ES-I3 (cell line): ENCODE data around the gene RDH8.
A peak's percentile ranks its signal among the peaks of the same experiment; 100 is the strongest.

Experiments
- H3K36me3 ChIP-seq: 2 replicates; pipeline ENCODE4 v1.6.1; 2013; ENCODE audit warnings: mild to moderate bottlenecking, low read length, control low read depth, moderate library complexity; ENCODE audit not compliant: insufficient read depth
- H3K4me1 ChIP-seq: 2 replicates; pipeline ENCODE4 v1.6.1; 2013; ENCODE audit warnings: mild to moderate bottlenecking, control low read depth, low read length; ENCODE audit not compliant: insufficient read depth
- H3K9ac ChIP-seq: 2 replicates; pipeline ENCODE4 v1.6.1; 2013; ENCODE audit warnings: low read depth, mild to moderate bottlenecking, low read length, moderate library complexity
- H3K9me3 ChIP-seq: 2 replicates; pipeline ENCODE4 v1.6.1; 2013; ENCODE audit warnings: mild to moderate bottlenecking, low read length, moderate library complexity; ENCODE audit not compliant: control insufficient read depth, insufficient read depth

Gene RDH8

DNA sequence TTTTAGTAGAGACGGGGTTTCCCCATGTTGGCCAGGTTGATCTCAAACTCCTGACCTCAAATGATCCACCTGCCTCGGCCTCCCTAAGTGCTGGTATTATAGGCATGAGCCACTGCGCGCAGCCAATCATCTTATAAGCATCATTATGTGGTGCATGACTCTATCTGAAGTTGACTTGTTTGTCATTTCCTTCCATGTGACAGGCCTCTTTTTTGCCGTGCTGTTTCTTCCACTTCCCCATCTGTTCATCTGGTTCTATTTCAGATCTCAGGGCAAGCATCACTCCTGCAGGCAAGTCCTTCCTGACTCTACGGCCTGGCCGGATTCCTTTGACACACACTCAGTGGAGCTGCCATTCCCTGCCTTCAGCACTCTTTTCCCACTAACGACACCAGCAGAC, 18.2 kb upstream of the RDH8 start:
- no peaks in the 10 kb centered on the region; the same call in 1 of the 2 replicates for H3K4me1 ChIP-seq
- H3K36me3 ChIP-seq: no peaks in the 10 kb centered on the region

DNA sequence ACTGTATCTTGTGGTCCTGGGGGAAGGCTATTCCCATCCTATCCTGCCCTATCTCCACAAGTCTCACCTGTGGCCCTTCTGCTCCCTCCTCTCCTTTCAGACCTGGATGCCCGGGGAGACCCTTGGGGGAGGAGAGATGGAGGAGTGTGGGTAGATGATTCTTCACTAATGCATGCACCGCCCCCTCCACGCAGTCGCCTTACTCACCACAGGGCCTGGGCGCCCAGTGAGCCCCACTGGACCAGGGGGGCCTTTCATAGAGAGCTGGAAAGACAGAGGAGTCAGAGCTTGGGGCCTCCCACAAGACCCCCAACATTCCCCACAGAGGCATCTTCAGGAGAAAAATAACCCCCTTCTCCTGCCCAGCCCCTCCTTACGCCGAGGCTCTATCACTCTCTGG, 17.3 kb upstream of the RDH8 start:
- H3K9me3 ChIP-seq: no peaks in the 10 kb centered on the region
- no peaks in the 10 kb centered on the region for H3K36me3 ChIP-seq
- H3K4me1 ChIP-seq: no peaks in the 10 kb centered on the region; the same call in 1 of the 2 replicates
- no peak overlapping the region for H3K9ac ChIP-seq

More for the DNA sequence above, 18.2 kb upstream of the RDH8 start:
- Histone ChIP-seq H3K9me3 (no peaks in the 10 kb centered on the region), H3K9ac (no peak overlapping the region)

DNA sequence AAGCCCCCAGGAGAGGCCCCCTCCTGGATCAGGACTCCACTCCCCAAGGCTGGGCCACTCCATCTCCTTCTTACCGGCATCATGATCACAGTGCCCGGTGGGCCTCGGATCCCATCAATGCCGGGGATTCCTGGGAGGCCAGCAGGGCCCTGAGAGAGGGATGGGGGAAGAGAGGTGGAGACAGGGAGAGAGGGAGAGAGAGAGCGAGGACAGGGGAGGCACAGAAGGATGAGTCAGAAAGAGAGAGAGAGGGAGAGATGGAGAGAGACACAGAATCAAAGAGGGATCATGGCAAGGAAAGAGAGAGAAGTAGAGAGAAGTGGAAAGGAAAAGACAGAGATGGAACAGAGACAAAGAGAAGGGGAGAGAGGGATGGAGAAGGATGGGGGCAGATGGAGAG, 16.7 kb upstream of the RDH8 start:
- H3K9ac ChIP-seq: no peak overlapping the region
- no peaks in the 10 kb centered on the region; the same call in 1 of the 2 replicates for H3K4me1 ChIP-seq
- H3K9me3 ChIP-seq: no peaks in the 10 kb centered on the region
- no peaks in the 10 kb centered on the region for H3K36me3 ChIP-seq

DNA sequence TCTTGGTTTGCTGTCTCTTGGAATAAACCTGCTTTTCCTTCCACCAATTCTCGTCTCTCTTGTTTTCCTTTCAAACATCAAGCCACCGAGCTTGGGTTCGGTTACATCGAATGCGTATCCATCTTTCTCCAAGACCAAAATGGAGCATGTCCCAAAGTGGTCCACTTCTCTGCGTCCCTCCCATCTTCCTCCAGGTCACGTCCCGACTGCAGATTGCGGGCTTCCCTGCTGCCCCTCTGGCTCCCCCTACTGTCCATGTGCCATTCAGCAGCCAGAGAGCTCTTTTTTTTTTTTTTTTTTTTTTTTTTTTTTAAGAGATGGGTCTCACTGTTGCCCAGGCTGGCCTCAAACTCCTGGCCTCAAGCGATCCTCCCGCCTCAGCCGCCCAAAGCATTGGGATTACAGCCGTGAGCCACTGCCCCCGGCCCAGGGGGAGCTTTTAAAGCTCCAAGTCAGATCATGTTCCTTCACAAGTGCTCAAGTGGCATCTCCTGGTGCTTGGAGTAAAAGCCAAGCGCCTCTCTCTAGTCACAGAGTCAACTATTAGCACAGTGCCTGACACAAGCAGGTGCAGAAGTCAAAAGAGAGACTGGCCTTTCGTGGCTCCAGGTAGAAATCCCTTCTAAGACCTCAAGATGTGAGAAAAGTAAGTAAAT, 13.0 kb upstream of the RDH8 start:
- Histone ChIP-seq H3K36me3 (no peaks in the 10 kb centered on the region), H3K4me1 (no peaks in the 10 kb centered on the region; the same call in 1 of the 2 replicates), H3K9ac (no peak overlapping the region), H3K9me3 (no peaks in the 10 kb centered on the region)

DNA sequence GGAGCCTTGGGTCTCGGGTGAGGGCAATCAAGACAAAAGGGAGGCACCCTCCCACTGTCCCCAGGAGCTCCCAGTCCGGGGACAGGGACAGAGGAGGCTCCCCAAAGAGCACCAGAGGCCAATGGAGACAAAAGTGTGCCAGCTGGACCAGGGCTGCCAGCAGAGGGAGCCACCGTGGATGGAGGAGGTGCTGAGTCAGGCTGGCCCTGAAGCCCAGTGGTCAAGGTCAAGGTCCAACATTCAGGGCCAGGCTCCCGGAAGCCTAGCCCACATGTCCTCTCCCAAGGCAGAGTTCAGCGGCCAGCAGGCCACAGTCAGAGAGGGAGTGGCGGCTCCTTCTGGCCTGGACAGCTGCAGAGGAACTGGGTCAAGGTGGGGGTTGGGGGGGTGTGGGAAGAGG, 11.4 kb upstream of the RDH8 start:
- no peaks in the 10 kb centered on the region for H3K4me1 ChIP-seq
- H3K36me3 ChIP-seq: no peaks in the 10 kb centered on the region
- no peak overlapping the region for H3K9ac ChIP-seq
- no peaks in the 10 kb centered on the region for H3K9me3 ChIP-seq

DNA sequence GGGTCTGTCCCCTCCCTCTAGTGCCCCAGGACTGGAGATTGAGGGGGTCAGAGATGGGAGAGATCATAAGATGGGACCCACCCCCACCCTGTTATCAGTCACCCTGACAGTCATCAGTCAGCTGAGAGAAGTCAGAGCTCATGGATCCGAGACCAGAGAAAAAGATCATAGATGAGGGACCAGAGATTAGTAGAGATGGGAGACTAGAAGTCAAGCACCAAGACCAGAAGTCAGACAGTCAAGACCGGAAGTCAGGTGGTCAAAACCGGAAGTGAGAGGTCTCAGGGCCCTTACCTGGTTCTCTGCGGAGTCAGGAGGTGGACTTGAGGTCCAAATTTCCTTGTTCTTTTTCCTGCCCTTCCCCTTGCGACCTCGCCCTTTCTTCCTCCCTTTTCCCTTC, 10.0 kb upstream of the RDH8 start:
- Histone ChIP-seq H3K9me3 (no peaks in the 10 kb centered on the region), H3K4me1 (no peaks in the 10 kb centered on the region; the same call in 1 of the 2 replicates), H3K36me3 (no peaks in the 10 kb centered on the region), H3K9ac (no peak overlapping the region)

DNA sequence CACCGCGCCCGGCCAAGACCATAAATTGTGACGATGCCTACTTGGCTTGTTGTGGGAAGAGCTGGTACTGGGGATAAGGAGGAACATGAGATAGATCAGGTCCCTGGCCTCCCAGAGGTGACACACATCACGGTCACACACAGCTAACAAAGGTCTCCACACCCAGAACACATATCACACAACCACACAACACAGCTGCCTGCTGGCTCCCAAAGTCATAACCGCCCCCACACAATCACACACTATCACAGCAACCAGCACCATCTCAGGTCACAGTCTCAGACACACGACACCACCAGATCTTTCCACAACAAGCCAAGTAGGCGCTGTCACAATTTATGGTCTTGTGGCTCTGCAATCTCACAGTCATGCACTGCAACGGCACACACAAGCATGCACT, 8.7 kb upstream of the RDH8 start:
- peaks cover 9% of the 10 kb centered on the region for H3K4me1 ChIP-seq
- no peaks in the 10 kb centered on the region for H3K36me3 ChIP-seq
- no peaks in the 10 kb centered on the region for H3K9me3 ChIP-seq
- H3K9ac ChIP-seq: no peak overlapping the region

DNA sequence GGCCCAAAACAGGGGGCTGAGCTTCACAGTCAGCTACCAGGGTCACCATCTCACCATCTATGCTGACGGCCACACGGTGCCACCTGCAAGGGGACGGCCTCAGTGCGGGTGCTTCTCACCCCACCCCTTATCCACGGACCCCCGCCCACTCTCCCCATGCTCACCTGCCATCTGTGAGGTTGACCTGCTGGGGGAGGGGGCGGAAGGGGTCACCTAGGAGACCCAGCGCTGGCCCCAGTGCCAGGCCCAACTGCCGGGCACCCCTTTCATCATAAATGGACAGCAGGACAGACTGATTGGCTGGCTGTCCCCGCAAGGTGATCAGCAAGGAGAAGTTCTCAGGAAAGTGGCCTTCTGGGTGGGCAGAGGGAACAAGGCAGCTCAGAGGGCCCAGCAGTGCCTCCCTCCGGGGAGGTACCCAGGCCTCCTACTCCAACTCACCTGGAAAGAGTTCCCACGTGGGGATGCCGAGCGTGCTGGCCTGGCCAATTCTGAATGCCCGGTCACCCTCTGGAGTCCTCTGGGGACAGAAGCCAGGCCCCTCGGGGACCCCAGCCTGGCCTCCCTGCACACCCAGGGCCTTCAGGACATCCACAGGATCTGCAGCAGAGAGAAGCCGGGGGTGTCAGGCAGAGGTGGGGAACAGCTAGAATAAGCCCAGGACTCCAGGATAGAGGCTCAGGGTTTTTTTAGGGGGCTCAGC, 7.5 kb upstream of the RDH8 start:
- H3K9me3 ChIP-seq: no peaks in the 10 kb centered on the region
- H3K36me3 ChIP-seq: no peaks in the 10 kb centered on the region
- peaks cover 12% of the 10 kb centered on the region for H3K4me1 ChIP-seq
- no peak overlapping the region for H3K9ac ChIP-seq

DNA sequence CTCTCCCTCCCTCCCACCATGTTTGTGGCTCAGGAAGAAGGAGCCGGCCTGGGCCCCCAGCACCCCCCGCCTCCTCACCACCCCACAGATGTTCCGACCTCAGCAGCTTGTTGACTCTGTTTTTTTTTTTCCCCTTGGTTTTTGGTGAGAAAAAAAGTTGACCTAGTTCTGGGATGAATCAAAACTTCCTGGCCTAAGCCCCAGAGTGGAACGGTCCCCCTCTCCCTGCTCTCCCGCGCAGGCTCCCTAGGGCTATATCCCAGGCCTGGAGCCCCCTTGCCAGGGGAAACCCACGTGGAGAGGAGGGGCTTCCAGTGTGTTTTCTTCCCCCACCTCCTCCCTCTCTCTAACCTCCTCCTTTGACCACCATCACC, 7.0 kb upstream of the RDH8 start:
- H3K9ac ChIP-seq: no peak overlapping the region
- peaks cover 12% of the 10 kb centered on the region for H3K4me1 ChIP-seq
- no peaks in the 10 kb centered on the region for H3K9me3 ChIP-seq
- H3K36me3 ChIP-seq: no peaks in the 10 kb centered on the region

DNA sequence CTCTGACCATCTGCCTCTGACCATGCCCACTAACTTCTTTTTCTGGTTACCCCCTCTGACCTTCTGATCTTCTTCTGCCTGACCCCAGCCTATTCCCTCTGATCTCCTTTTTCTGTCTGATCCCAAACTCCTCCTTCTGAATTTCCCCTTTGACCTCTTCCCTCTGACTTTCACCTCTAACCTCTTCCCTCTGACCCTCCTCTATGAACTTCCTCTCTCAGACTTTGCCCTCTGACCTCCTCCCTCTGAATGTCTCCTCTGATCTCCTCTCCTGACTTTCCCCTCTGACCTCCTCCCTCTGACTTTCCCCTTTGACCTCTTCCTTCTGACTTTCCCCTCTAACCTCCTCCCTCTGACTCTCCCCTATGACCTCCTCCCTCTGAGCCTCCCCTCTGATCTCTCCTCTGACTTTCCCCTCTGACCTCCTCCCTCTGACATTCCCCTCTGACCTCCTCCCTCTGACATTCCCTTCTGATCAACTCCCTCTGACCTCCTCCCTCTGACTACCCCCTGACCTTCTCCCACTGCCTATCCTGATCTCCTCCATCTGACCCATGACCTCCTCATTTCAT, 6.4 kb upstream of the RDH8 start:
- H3K36me3 ChIP-seq: no peaks in the 10 kb centered on the region
- H3K9me3 ChIP-seq: no peaks in the 10 kb centered on the region
- peaks cover 12% of the 10 kb centered on the region for H3K4me1 ChIP-seq
- no peak overlapping the region for H3K9ac ChIP-seq

DNA sequence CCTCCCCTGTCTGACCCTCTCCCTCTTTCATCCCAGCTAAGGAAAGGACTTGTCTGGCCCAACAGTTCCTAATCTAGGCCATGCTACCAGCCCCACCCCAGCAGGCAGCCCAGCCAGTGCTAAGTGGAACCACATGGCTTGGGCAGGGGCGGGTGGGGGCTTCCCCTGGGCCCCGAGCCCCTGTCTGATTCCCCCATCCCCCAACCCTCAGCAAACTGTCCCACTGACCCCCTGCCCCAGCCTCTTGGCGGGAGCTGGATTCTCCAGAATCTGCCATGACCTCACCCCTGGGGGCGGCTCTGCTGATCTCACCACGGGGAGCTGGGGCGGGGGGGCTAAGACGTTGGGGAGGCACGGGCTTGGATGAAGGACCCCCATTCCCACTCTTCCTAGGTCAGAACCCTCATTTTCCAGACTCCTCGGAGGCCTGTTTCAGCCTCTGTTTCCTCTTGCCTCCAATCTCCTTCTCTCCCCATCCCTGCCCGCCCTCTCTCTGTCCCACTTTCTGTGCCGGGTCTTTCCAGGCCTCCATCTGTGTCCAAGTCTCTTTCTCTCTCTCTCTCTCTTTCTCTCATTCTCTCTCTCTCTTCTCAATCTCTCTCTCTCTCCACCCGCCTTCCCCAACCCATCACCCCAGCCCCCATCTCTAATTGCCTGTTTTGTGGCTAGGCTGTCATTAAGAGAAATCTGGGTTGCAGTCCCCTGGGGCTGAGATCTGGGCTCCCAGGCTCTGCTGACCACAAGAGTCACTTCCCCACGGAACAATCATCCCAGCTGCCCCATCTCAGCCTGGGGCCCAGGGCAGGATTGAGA, 5.7 kb upstream of the RDH8 start:
- Histone ChIP-seq H3K36me3 (no peaks in the 10 kb centered on the region), H3K4me1 (peaks cover 12% of the 10 kb centered on the region), H3K9ac (no peak overlapping the region; the same call in 1 of the 2 replicates), H3K9me3 (no peaks in the 10 kb centered on the region)

DNA sequence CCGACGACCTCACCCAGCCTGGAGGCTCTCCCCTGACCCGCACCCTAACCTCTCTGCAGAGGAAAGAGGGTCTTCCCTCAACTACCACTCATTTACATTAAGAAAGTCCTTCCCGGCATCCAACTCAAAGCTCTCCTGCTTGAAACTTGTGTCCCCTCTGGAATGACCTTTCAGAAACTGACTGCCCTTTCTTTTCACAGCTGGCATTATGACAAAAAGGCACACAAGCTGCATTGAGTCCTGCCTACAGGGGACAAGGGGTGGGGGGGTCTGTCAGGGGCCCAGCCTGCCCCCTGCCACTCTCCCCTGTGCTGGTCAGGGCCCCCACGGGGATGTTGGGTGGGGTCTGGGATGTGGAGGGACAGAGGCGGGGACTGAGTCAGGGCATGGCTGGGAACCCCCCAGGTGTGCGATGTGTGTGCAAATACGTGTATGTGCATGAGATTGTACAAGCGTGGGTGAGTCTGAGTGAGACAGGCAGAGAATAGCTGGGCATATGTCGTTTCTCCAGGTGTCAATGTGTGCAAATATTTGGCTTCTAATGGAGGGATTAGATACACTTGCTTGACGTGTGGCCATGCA, 5.0 kb upstream of the RDH8 start:
- peaks cover 12% of the 10 kb centered on the region for H3K4me1 ChIP-seq
- H3K9me3 ChIP-seq: no peaks in the 10 kb centered on the region
- no peak overlapping the region; the same call in 1 of the 2 replicates for H3K9ac ChIP-seq
- H3K36me3 ChIP-seq: no peaks in the 10 kb centered on the region

DNA sequence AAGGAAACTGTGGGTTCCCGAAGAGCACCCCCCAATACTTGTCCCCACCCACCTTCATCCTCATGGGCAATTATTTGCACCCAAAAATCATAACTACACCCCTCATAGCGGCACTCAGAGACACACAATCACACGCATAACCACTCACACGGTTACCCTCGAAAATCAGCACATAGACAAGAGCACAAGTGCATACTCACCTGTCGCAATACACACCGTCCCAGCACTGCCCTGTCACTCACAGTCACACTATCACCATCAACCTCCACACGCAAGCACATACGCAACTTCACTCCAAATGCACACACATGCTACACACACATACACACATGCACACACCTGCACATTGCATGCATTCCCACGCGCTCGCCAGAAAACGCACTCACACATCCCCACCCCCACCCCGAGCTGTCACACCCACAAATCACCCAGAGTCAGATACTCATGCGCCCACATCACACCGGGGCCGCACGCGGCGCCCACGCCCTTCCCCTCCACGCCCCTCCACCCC, 3.5 kb upstream of the RDH8 start:
- Histone ChIP-seq H3K9ac (peak overlapping the region; percentile 18; the same call in 1 of the 2 replicates), H3K36me3 (no peaks in the 10 kb centered on the region), H3K4me1 (peaks cover 12% of the 10 kb centered on the region), H3K9me3 (no peaks in the 10 kb centered on the region)

DNA sequence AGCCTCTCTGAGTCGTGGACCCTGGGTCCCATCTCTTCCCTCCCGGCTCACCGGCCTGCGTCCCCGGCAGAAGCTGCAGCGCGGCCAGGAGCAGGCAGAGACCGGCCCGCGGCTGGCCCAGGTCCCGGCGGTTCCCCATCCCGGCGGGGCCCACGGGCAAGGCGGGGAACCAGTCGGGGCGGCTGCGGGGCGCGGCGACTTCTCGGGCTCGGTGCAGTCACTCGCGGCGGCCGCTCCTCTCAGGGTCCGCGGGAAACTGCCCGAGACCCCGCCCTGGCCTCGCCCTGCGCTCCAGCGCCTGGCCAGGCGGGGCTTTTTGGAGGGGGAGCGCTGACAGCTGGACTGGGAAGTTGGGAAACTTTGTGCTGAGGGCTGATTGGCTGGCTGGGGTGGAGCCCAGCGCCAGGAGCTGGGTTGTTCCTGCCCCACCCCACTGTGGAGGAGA, 3.0 kb upstream of the RDH8 start, which contains the start of gene COL5A3:
TSS of gene COL5A3 (minus strand) at position 258 of the 445 bp plus-strand sequence. CDS start at position 139, 119 bp downstream.
- H3K9ac ChIP-seq: peak within 1 kb of the TSS; percentile 28; the same call in 1 of the 2 replicates
- H3K36me3 ChIP-seq: no peaks in the 10 kb centered on the region
- H3K4me1 ChIP-seq: peaks cover 12% of the 10 kb centered on the region
- H3K9me3 ChIP-seq: no peaks in the 10 kb centered on the region
